Stimulated activated CD8-positive, alpha-beta memory T cell treated with anti-CD3 and anti-CD28 coated beads, Interleukin-2, amount 100 ng/mL, for 48 hours (primary cell): Measurements from ENCODE around the gene RBM39.
"Not testable (repeated sequence)": the region's sequence is repeated elsewhere in the genome, so short reads cannot be mapped to it uniquely, and the experiment has no call there.

Experiments used
- DNase-seq, 2 donors: peaks; one replicate each; pipeline ENCODE4 v3.0.0-alpha.2; 2020; ENCODE audit warnings: low read depth in 2 of 2

Gene RBM39

GRCh38 chr20:35706591-35707529 lies 35.2 kb downstream of the RBM39 start:
- DNase-seq = not testable (repeated sequence)

- DNase-seq = not testable (repeated sequence)
Measured at GRCh38 chr20:35705894-35706293, 36.2 kb downstream of the RBM39 start.

- DNase-seq = no peak
Measured at GRCh38 chr20:35704514-35705261, 37.4 kb downstream of the RBM39 start.

- DNase-seq = no peak
Measured at GRCh38 chr20:35702824-35703695, 39.0 kb downstream of the RBM39 start.

- no peak for DNase-seq
Measured at GRCh38 chr20:35702051-35702823, 39.8 kb downstream of the RBM39 start.

- DNase-seq = no peak
Measured at GRCh38 chr20:35700625-35701148, 41.4 kb downstream of the RBM39 start.

GRCh38 chr20:35699957-35700624 lies 42.0 kb downstream of the RBM39 start:
- no peak for DNase-seq

GRCh38 chr20:35699127-35699956 lies 42.7 kb downstream of the RBM39 start, which contains the start of the genes NFS1 and ROMO1:
TSS of gene NFS1 (minus strand) at chr20:35699352. CDS start at chr20:35699288, 64 bp downstream.
TSS of gene ROMO1 (plus strand) at chr20:35699405. CDS start at chr20:35699633, 228 bp downstream.
- DNase-seq = peak; percentile 78 to 80

- no peak for DNase-seq
Measured at GRCh38 chr20:35698298-35699126, 43.5 kb downstream of the RBM39 start.

- DNase-seq = no peak
Measured at GRCh38 chr20:35697696-35698297, 44.3 kb downstream of the RBM39 start.

- DNase-seq = no peak
Measured at GRCh38 chr20:35695978-35696377, 46.1 kb downstream of the RBM39 start.

- no peak for DNase-seq
Measured at GRCh38 chr20:35695245-35695749, 46.8 kb downstream of the RBM39 start.

GRCh38 chr20:35690265-35690664 lies 51.8 kb downstream of the RBM39 start:
- DNase-seq = no peak

GRCh38 chr20:35686872-35687271 lies 55.2 kb downstream of the RBM39 start:
- not testable (repeated sequence) for DNase-seq

- DNase-seq = not testable (repeated sequence)
Measured at GRCh38 chr20:35685368-35685767, 56.7 kb downstream of the RBM39 start.

- no peak for DNase-seq
Measured at GRCh38 chr20:35681960-35682359, 60.1 kb downstream of the RBM39 start.

GRCh38 chr20:35680452-35681183 lies 61.4 kb downstream of the RBM39 start:
- DNase-seq = no peak
